Cardiac muscle cell (in vitro differentiated cells and primary cell): ENCODE results near the gene GASK1A. TPM values are rescaled to one million over a fixed set of nuclear protein-coding genes. Genes with fewer than 3 reads are reported as not detected.

Experiments used
- DNase-seq, 2 donors: peaks; one replicate each; pipeline versions ENCODE4 v3.0.0 to v3.0.0-alpha.2; 2010 to 2017; ENCODE audit warnings: low read depth in 1 of 2, low spot score in 1 of 2
- H3K27ac ChIP-seq: fragments of 200-600 bp; sonication (generic); 2 replicates; pipeline ENCODE4 v1.5.1; 2016
- H3K27me3 ChIP-seq: fragments of 200-600 bp; sonication (generic); 2 replicates; pipeline ENCODE4 v1.6.0; 2016; ENCODE audit warnings: control low read depth
- H3K36me3 ChIP-seq: fragments of 200-600 bp; sonication (generic); 2 replicates; pipeline ENCODE4 v1.5.1; 2016; ENCODE audit warnings: control low read depth
- H3K4me1 ChIP-seq: fragments of 200-600 bp; sonication (generic); 2 replicates; pipeline ENCODE4 v1.8.1; 2017; ENCODE audit warnings: low read depth, mild to moderate bottlenecking, mixed run types
- H3K4me3 ChIP-seq: fragments of 200-600 bp; sonication (generic); 2 replicates; pipeline ENCODE4 v1.5.1; 2016; ENCODE audit warnings: mild to moderate bottlenecking
- H3K9me3 ChIP-seq: fragments of 200-600 bp; sonication (generic); 2 replicates; pipeline ENCODE4 v1.5.1; 2017; ENCODE audit warnings: low read depth, mild to moderate bottlenecking, control low read depth
- CTCF ChIP-seq: IDR thresholded peaks from 2 replicates; pipeline ENCODE4 v1.5.1; 2012; ENCODE audit warnings: low read depth, mild to moderate bottlenecking, low read length
- polyA plus RNA-seq: library from polyadenylated mRNA; unstranded; fragments of >200 nt; fragmentation: Nextera tagmentation; extraction: Ambion mirVana; gene quantifications from 2 replicates; pipeline ENCODE4 v1.2.1, GENCODE V29; 2016
- total RNA-seq: library from RNA; depleted of rRNA; stranded (reverse); fragments of >200 nt; gene quantifications from 2 replicates; pipeline ENCODE4 v1.2.3, GENCODE V29; 2016

Gene GASK1A
- total and polyA plus RNA-seq, 2 experiments from 2014 or later: 0.66 to 0.80 TPM

GRCh38 chr3:43013256-43013655, 34.1 kb downstream of the GASK1A start:
- Histone ChIP-seq H3K9me3 (no peaks in the 10 kb centered on the region), H3K27ac (no peak overlapping the region), H3K4me1 (no peaks in the 10 kb centered on the region), H3K36me3 (no peaks in the 10 kb centered on the region), H3K27me3 (no peaks in the 10 kb centered on the region), H3K4me3 (no peak overlapping the region)
- no peak for TF ChIP-seq CTCF
- no peak for DNase-seq

GRCh38 chr3:43013743-43014155, 34.6 kb downstream of the GASK1A start:
- no peak for TF ChIP-seq CTCF
- Histone ChIP-seq H3K27ac (no peak overlapping the region), H3K9me3 (no peaks in the 10 kb centered on the region), H3K36me3 (no peaks in the 10 kb centered on the region), H3K27me3 (no peaks in the 10 kb centered on the region), H3K4me3 (no peak overlapping the region), H3K4me1 (no peaks in the 10 kb centered on the region)
- DNase-seq: no peak

GRCh38 chr3:43014241-43014640, 35.1 kb downstream of the GASK1A start:
- H3K4me3 ChIP-seq: no peak overlapping the region
- no peaks in the 10 kb centered on the region for H3K9me3 ChIP-seq

GRCh38 chr3:43014956-43015355, 35.8 kb downstream of the GASK1A start:
- no peak overlapping the region for H3K27ac ChIP-seq
- no peaks in the 10 kb centered on the region for H3K9me3 ChIP-seq
- H3K36me3 ChIP-seq: no peaks in the 10 kb centered on the region
- DNase-seq: no peak
- no peaks in the 10 kb centered on the region for H3K4me1 ChIP-seq
- no peak for TF ChIP-seq CTCF
- H3K27me3 ChIP-seq: no peaks in the 10 kb centered on the region
- H3K4me3 ChIP-seq: no peak overlapping the region

More at GRCh38 chr3:43014241-43014640, 35.1 kb downstream of the GASK1A start:
- H3K36me3 ChIP-seq: no peaks in the 10 kb centered on the region
- H3K27me3 ChIP-seq: no peaks in the 10 kb centered on the region
- H3K4me1 ChIP-seq: no peaks in the 10 kb centered on the region
- no peak for TF ChIP-seq CTCF
- H3K27ac ChIP-seq: no peak overlapping the region
- DNase-seq: no peak

- H3K9me3 ChIP-seq: no peaks in the 10 kb centered on the region
- H3K4me3 ChIP-seq: no peak overlapping the region
- H3K27me3 ChIP-seq: no peaks in the 10 kb centered on the region
- no peak for DNase-seq
- TF ChIP-seq CTCF: no peak
- no peak overlapping the region for H3K27ac ChIP-seq
- no peaks in the 10 kb centered on the region for H3K36me3 ChIP-seq
- no peaks in the 10 kb centered on the region for H3K4me1 ChIP-seq
Observed at GRCh38 chr3:43015572-43015971, 36.5 kb downstream of the GASK1A start.
